H9 (cell line): ENCODE data around the gene ARL5A. TPM values are rescaled to one million over a fixed set of nuclear protein-coding genes. Genes with fewer than 3 reads are reported as not detected.

Experiments
- DNase-seq: peaks from one replicate; pipeline ENCODE4 v3.0.0-alpha.2; 2017
- H2AFZ ChIP-seq: one replicate; pipeline ENCODE4 v1.6.1; 2013; ENCODE audit warnings: mild to moderate bottlenecking, low read length, control low read depth, moderate library complexity
- H2AK5ac ChIP-seq: 2 replicates; pipeline ENCODE4 v1.6.1; 2013; ENCODE audit warnings: low read length, control low read depth, mixed read lengths; ENCODE audit not compliant: insufficient read length
- H2BK120ac ChIP-seq: one replicate; pipeline ENCODE4 v1.6.1; 2013; ENCODE audit warnings: low read depth, mild to moderate bottlenecking, low read length, control low read depth, inconsistent platforms; ENCODE audit not compliant: poor library complexity, severe bottlenecking
- H2BK12ac ChIP-seq: 2 replicates; pipeline ENCODE4 v1.6.1; 2013; ENCODE audit warnings: low read length, control low read depth, mixed read lengths, low read depth; ENCODE audit not compliant: insufficient read length
- H2BK15ac ChIP-seq: 2 replicates; pipeline ENCODE4 v1.6.1; 2013; ENCODE audit warnings: low read depth, low read length, control low read depth
- H2BK20ac ChIP-seq: one replicate; pipeline ENCODE4 v1.6.1; 2013; ENCODE audit warnings: low read depth, mild to moderate bottlenecking, low read length, control low read depth, inconsistent platforms; ENCODE audit not compliant: poor library complexity, severe bottlenecking
- H2BK5ac ChIP-seq: 2 replicates; pipeline ENCODE4 v1.6.1; 2013; ENCODE audit warnings: low read length, control low read depth, mixed read lengths; ENCODE audit not compliant: insufficient read length
- H3K14ac ChIP-seq: 2 replicates; pipeline ENCODE4 v1.6.1; 2013; ENCODE audit warnings: low read length, control low read depth; ENCODE audit not compliant: insufficient read depth
- H3K18ac ChIP-seq: 2 replicates; pipeline ENCODE4 v1.6.1; 2013; ENCODE audit warnings: low read depth, mild to moderate bottlenecking, mixed read lengths, low read length, control low read depth; ENCODE audit not compliant: insufficient read length
- H3K23ac ChIP-seq: 2 replicates; pipeline ENCODE4 v1.6.1; 2013; ENCODE audit warnings: low read length, control low read depth, mixed read lengths, low read depth; ENCODE audit not compliant: insufficient read length
- H3K23me2 ChIP-seq: 2 replicates; pipeline ENCODE4 v1.6.1; 2013; ENCODE audit warnings: low read depth, mild to moderate bottlenecking, mixed read lengths, low read length, control low read depth; ENCODE audit not compliant: insufficient read length, poor library complexity, severe bottlenecking
- H3K27ac ChIP-seq: 2 replicates; pipeline ENCODE4 v1.5.1; 2013; ENCODE audit warnings: low read length, control low read depth, mixed read lengths, low read depth; ENCODE audit not compliant: insufficient read length
- H3K27me3 ChIP-seq: 2 replicates; pipeline ENCODE4 v1.6.1; 2013; ENCODE audit warnings: low read length, control low read depth, inconsistent platforms; ENCODE audit not compliant: insufficient read depth
- H3K4ac ChIP-seq: 2 replicates; pipeline ENCODE4 v1.6.1; 2013; ENCODE audit warnings: low read depth, mild to moderate bottlenecking, control low read depth, inconsistent platforms, low read length, moderate library complexity
- H3K4me1 ChIP-seq: 2 replicates; pipeline ENCODE4 v1.6.1; 2013; ENCODE audit warnings: low read length, control low read depth, inconsistent platforms; ENCODE audit not compliant: insufficient read depth
- H3K4me2 ChIP-seq: 2 replicates; pipeline ENCODE4 v1.6.1; 2013; ENCODE audit warnings: low read length, control low read depth, mixed read lengths; ENCODE audit not compliant: insufficient read length, insufficient read depth
- H3K56ac ChIP-seq: 2 replicates; pipeline ENCODE4 v1.6.1; 2013; ENCODE audit warnings: low read depth, mild to moderate bottlenecking, mixed read lengths, low read length, control low read depth; ENCODE audit not compliant: insufficient read length
- H3K79me1 ChIP-seq: 2 replicates; pipeline ENCODE4 v1.6.1; 2013; ENCODE audit warnings: low read depth, mild to moderate bottlenecking, moderate library complexity, low read length, control low read depth, inconsistent platforms; ENCODE audit not compliant: insufficient read depth, poor library complexity, severe bottlenecking
- H3K79me2 ChIP-seq: 2 replicates; pipeline ENCODE4 v1.6.1; 2013; ENCODE audit warnings: low read length, control low read depth, inconsistent platforms; ENCODE audit not compliant: insufficient read depth
- H3K9ac ChIP-seq: 2 replicates; pipeline ENCODE4 v1.6.1; 2013; ENCODE audit warnings: low read length, control low read depth, mixed read lengths; ENCODE audit not compliant: insufficient read length; ENCODE audit errors: extremely low read depth
- H3K9me3 ChIP-seq: one replicate; pipeline ENCODE4 v1.6.1; 2013; ENCODE audit warnings: low read depth, low read length, inconsistent platforms; ENCODE audit not compliant: control insufficient read depth
- H3T11ph ChIP-seq: one replicate; pipeline ENCODE4 v1.6.1; 2013; ENCODE audit warnings: mild to moderate bottlenecking, low read length, control low read depth, inconsistent platforms
- H4K20me1 ChIP-seq: one replicate; pipeline ENCODE4 v1.6.1; 2013; ENCODE audit not compliant: control insufficient read depth, insufficient read length, insufficient read depth
- H4K5ac ChIP-seq: 2 replicates; pipeline ENCODE4 v1.6.1; 2013; ENCODE audit warnings: low read depth, mild to moderate bottlenecking, mixed read lengths, low read length, control low read depth; ENCODE audit not compliant: insufficient read length
- H4K8ac ChIP-seq: replicated peaks from 2 replicates; pipeline ENCODE4 v1.6.1; 2013; ENCODE audit warnings: low read length, control low read depth, mixed read lengths, low read depth; ENCODE audit not compliant: insufficient read length
- H4K91ac ChIP-seq: 2 replicates; pipeline ENCODE4 v1.6.1; 2013; ENCODE audit warnings: low read depth, mild to moderate bottlenecking, moderate library complexity, mixed read lengths, low read length, control low read depth; ENCODE audit not compliant: insufficient read length
- H3K27ac Mint-ChIP-seq, 3 experiments: 2 replicates in 2 of 3; 3 replicates in 1 of 3; pipeline ENCODE4 v1.8.0; 2020 to 2021; ENCODE audit warnings: mixed read lengths in 3 of 3, mild to moderate bottlenecking in 1 of 3, moderate library complexity in 1 of 3
- H3K27me3 Mint-ChIP-seq: 2 replicates; pipeline ENCODE4 v1.8.0; 2021; ENCODE audit warnings: low read depth, mild to moderate bottlenecking, moderate library complexity, mixed read lengths
- H3K36me3 Mint-ChIP-seq, 3 experiments: 2 replicates in 2 of 3; 3 replicates in 1 of 3; pipeline ENCODE4 v1.8.0; 2020 to 2021; ENCODE audit warnings: low read depth in 3 of 3, mixed read lengths in 3 of 3; ENCODE audit not compliant: insufficient read depth in 1 of 3
- H3K4me1 Mint-ChIP-seq, 2 experiments: 2 replicates each; pipeline ENCODE4 v1.8.0; 2020; ENCODE audit warnings: mixed read lengths in 2 of 2
- H3K4me3 Mint-ChIP-seq, 2 experiments: 2 replicates in 1 of 2; 3 replicates in 1 of 2; pipeline ENCODE4 v1.8.0; 2020 to 2021; ENCODE audit warnings: mild to moderate bottlenecking in 2 of 2, mixed read lengths in 2 of 2, moderate library complexity in 1 of 2
- H3K9me3 Mint-ChIP-seq, 2 experiments: 2 replicates in 1 of 2; 3 replicates in 1 of 2; pipeline ENCODE4 v1.8.0; 2020; ENCODE audit warnings: mild to moderate bottlenecking in 2 of 2, mixed read lengths in 2 of 2, moderate library complexity in 1 of 2
- CTCF ChIP-seq: fragments of 200-600 bp; sonication (generic); conservative IDR thresholded peaks from 3 replicates; pipeline ENCODE4 v1.8.0; 2021; ENCODE audit warnings: antibody characterized with exemption, mild to moderate bottlenecking
- WGBS: extraction: QIAGEN DNeasy Blood & Tissue Kit; methylation state at CpG from one replicate; pipeline ENCODE4 v1.1.7; 2013; ENCODE audit warnings: missing lambda C conversion rate, low lambda C conversion rate, mixed read lengths; ENCODE audit not compliant: insufficient read length; ENCODE audit errors: extremely low coverage; 5-methylcytosine and 5-hydroxymethylcytosine counted together
- total RNA-seq: library from RNA; stranded (reverse); gene quantifications from 2 replicates; pipeline ENCODE4 v1.2.1, GENCODE V29; 2021

ARL5A gene
- total RNA-seq, 1 experiment from 2014 or later: 66.7 TPM

GRCh38 chr2:151853070-151853758, 25.0 kb upstream of the ARL5A start:
- no peaks in the 10 kb centered on the region for H3K9me3 Mint-ChIP-seq
- H3K79me1 ChIP-seq: no peaks in the 10 kb centered on the region
- no peak overlapping the region for H2BK120ac ChIP-seq
- H4K20me1 ChIP-seq: no peaks in the 10 kb centered on the region
- H3T11ph ChIP-seq: no peak overlapping the region
- H3K4me2 ChIP-seq: no peak overlapping the region
- H2AFZ ChIP-seq: no peak overlapping the region
- H3K23ac ChIP-seq: no peak overlapping the region
- H3K36me3 Mint-ChIP-seq: no peaks in the 10 kb centered on the region
- H3K79me2 ChIP-seq: no peaks in the 10 kb centered on the region
- no peak overlapping the region for H4K8ac ChIP-seq
- no CpG with 5 or more reads among the region's 3 CpGs for WGBS
- 0 out of 4 replicates have a peak, but pooled peaks cover 4 to 5% of the 10 kb centered on the region in 2 experiments for H3K4me1 Mint-ChIP-seq
- H3K27ac ChIP-seq: no peak overlapping the region
- no peaks in the 10 kb centered on the region for H3K9me3 ChIP-seq
- no peak overlapping the region for H2BK5ac ChIP-seq
- DNase-seq: no peak
- H3K27ac Mint-ChIP-seq: no peak overlapping the region; a peak in 1 of 7 replicates
- no peaks in the 10 kb centered on the region for H3K4me1 ChIP-seq
- H3K18ac ChIP-seq: no peak overlapping the region
- TF ChIP-seq CTCF: no peak
- no peak overlapping the region for H3K9ac ChIP-seq
- H2BK12ac ChIP-seq: no peak overlapping the region
- H2BK15ac ChIP-seq: no peak overlapping the region
- H3K4me3 Mint-ChIP-seq: no peak overlapping the region
- H4K91ac ChIP-seq: no peak overlapping the region
- H4K5ac ChIP-seq: no peak overlapping the region
- no peak overlapping the region for H3K4ac ChIP-seq
- no peaks in the 10 kb centered on the region for H3K23me2 ChIP-seq
- H3K27me3 Mint-ChIP-seq: no peaks in the 10 kb centered on the region
- no peaks in the 10 kb centered on the region for H3K27me3 ChIP-seq
- no peak overlapping the region for H2AK5ac ChIP-seq
- H3K56ac ChIP-seq: no peak overlapping the region
- no peak overlapping the region for H2BK20ac ChIP-seq
- H3K14ac ChIP-seq: no peak overlapping the region
